ENCODE data around the gene METTL27. TPM values are rescaled to one million over a fixed set of nuclear protein-coding genes. Genes with fewer than 3 reads are reported as not detected.

The METTL27 gene
- total RNA-seq, 1 donor from 2014 or later: 10.5 TPM

DNA sequence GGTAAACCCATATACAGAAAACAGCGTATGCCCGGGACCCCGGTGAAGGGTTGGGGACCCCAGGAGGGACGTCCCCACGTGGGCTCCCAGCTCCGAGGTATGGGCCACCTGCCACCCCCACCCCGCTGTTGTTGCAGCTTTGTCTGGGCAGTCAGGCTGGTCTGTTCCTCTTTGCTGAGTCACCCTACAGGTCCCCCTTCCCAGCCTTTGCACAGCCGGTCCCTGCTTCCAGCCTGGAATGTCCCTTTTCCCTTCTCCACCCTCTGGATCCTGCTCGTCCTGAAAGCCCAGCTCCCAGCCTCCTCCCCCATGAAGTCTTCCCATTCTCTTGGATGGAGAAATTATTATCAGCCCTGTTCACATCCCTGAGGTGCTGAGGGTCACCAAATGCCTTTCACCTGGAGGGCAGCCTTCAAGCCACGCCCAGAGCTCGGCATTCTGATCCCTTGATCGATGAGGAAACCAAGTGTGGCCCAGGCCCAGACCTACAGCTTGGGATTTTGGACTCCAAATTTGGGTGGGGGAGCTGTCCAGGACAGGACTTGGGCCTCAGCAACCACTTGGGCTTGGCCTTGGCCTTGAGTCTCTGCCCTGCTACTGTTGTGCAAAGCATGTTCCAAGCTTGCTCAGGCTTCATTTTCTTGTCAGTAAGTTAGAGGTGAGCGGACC, 8.9 kb downstream of the METTL27 start:
- no peaks in the 10 kb centered on the region for H3K79me2 ChIP-seq (ENCODE audit: low read depth)
- no peak for DNase-seq (ENCODE audit: low spot score)
- no peak overlapping the region for H3K4me2 ChIP-seq
- H3K9me3 Mint-ChIP-seq: no peaks in the 10 kb centered on the region
- no peak overlapping the region for H3K27ac ChIP-seq
- H3K4me1 Mint-ChIP-seq: peaks cover 38% of the 10 kb centered on the region
- no peaks in the 10 kb centered on the region for H3K36me3 ChIP-seq
- H4K20me1 ChIP-seq (ENCODE audit: low read depth): no peaks in the 10 kb centered on the region
- no peak overlapping the region for H2AFZ ChIP-seq (replicated peaks)
- peaks cover 15% of the 10 kb centered on the region for H3K27me3 Mint-ChIP-seq (ENCODE audit: insufficient read depth, low read depth)
- peaks cover 20% of the 10 kb centered on the region for H3F3A ChIP-seq (ENCODE audit: low read depth)
- no peak for TF ChIP-seq EZH2 (IDR thresholded peaks at IDR 0.05)
- TF ChIP-seq, protein P1, sequence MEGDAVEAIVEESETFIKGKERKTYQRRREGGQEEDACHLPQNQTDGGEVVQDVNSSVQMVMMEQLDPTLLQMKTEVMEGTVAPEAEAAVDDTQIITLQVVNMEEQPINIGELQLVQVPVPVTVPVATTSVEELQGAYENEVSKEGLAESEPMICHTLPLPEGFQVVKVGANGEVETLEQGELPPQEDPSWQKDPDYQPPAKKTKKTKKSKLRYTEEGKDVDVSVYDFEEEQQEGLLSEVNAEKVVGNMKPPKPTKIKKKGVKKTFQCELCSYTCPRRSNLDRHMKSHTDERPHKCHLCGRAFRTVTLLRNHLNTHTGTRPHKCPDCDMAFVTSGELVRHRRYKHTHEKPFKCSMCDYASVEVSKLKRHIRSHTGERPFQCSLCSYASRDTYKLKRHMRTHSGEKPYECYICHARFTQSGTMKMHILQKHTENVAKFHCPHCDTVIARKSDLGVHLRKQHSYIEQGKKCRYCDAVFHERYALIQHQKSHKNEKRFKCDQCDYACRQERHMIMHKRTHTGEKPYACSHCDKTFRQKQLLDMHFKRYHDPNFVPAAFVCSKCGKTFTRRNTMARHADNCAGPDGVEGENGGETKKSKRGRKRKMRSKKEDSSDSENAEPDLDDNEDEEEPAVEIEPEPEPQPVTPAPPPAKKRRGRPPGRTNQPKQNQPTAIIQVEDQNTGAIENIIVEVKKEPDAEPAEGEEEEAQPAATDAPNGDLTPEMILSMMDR (IDR thresholded peaks at IDR 0.05): no peak
- no peak for TF ChIP-seq EZH2phosphoT487 (IDR thresholded peaks at IDR 0.05)
- H3K9ac ChIP-seq: no peak overlapping the region
- peaks cover 32% of the 10 kb centered on the region for H3K4me1 ChIP-seq
- H3K9me3 ChIP-seq (ENCODE audit: low read depth): no peaks in the 10 kb centered on the region
- no peak overlapping the region for H3K4me3 Mint-ChIP-seq
- H3K27me3 ChIP-seq: peaks cover 9% of the 10 kb centered on the region
- no peak overlapping the region for H3K4me3 ChIP-seq
- H3K27ac Mint-ChIP-seq: peak overlapping the region; percentile 76
- H3K36me3 Mint-ChIP-seq: no peaks in the 10 kb centered on the region

DNA sequence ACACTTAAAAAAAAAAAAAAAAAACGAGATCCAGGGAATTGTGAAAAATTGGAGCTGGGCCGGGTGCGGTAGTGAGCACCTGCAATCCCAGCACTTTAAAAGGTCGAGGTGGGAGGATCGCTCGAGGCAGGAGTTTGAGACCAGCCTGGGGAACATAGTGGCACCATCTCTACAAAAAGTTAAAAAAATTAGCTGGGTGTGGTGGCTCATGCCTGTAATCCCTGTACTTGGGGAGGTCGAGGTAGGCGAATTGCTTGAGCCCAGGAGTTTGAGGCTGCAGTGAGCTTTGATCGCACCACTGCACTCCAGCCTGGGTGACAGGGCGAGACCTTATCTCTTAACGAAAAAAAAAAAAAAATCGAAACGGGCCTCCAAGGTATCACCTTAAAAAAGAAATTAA, 9.5 kb downstream of the METTL27 start:
- Mint-ChIP-seq H3K27me3 (ENCODE audit: insufficient read depth, low read depth) (peaks cover 15% of the 10 kb centered on the region), H3K36me3 (no peaks in the 10 kb centered on the region), H3K27ac (no peak overlapping the region), H3K4me3 (no peak overlapping the region), H3K9me3 (no peaks in the 10 kb centered on the region), H3K4me1 (peaks cover 39% of the 10 kb centered on the region)
- Histone ChIP-seq H3K4me2 (no peak overlapping the region), H4K20me1 (ENCODE audit: low read depth) (no peaks in the 10 kb centered on the region), H3K79me2 (ENCODE audit: low read depth) (no peaks in the 10 kb centered on the region), H3K9me3 (ENCODE audit: low read depth) (no peaks in the 10 kb centered on the region), H3K9ac (no peak overlapping the region), H3K4me1 (peaks cover 36% of the 10 kb centered on the region), H3K27me3 (peaks cover 9% of the 10 kb centered on the region), H3F3A (ENCODE audit: low read depth) (peaks cover 20% of the 10 kb centered on the region), H3K36me3 (no peaks in the 10 kb centered on the region), H3K27ac (no peak overlapping the region), H3K4me3 (no peak overlapping the region), H2AFZ (replicated peaks) (no peak overlapping the region)
- no peak for TF ChIP-seq EZH2phosphoT487 (IDR thresholded peaks at IDR 0.05)
- TF ChIP-seq, protein P1 (IDR thresholded peaks at IDR 0.05): no peak
- no peak for TF ChIP-seq EZH2 (IDR thresholded peaks at IDR 0.05)
- DNase-seq (ENCODE audit: low spot score): no peak

DNA sequence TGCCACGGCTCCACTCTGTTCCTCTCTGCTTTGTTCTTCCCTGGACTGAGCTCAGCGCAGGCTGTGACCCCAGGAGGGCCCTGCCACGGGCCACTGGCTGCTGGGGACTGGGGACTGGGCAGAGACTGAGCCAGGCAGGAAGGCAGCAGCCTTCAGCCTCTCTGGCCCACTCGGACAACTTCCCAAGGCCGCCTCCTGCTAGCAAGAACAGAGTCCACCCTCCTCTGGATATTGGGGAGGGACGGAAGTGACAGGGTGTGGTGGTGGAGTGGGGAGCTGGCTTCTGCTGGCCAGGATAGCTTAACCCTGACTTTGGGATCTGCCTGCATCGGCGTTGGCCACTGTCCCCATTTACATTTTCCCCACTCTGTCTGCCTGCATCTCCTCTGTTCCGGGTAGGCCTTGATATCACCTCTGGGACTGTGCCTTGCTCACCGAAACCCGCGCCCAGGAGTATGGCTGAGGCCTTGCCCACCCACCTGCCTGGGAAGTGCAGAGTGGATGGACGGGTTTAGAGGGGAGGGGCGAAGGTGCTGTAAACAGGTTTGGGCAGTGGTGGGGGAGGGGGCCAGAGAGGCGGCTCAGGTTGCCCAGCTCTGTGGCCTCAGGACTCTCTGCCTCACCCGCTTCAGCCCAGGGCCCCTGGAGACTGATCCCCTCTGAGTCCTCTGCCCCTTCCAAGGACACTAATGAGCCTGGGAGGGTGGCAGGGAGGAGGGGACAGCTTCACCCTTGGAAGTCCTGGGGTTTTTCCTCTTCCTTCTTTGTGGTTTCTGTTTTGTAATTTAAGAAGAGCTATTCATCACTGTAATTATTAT, 10.3 kb downstream of the METTL27 start:
- peaks cover 15% of the 10 kb centered on the region for H3K27me3 Mint-ChIP-seq (ENCODE audit: insufficient read depth, low read depth)
- H3K27me3 ChIP-seq: peaks cover 9% of the 10 kb centered on the region
- peaks cover 47% of the 10 kb centered on the region for H3K4me1 Mint-ChIP-seq
- peaks cover 16% of the 10 kb centered on the region for H3F3A ChIP-seq (ENCODE audit: low read depth)
- H3K4me1 ChIP-seq: peaks cover 38% of the 10 kb centered on the region
- no peaks in the 10 kb centered on the region for H3K36me3 Mint-ChIP-seq
- H4K20me1 ChIP-seq (ENCODE audit: low read depth): no peaks in the 10 kb centered on the region
- no peak for TF ChIP-seq EZH2phosphoT487 (IDR thresholded peaks at IDR 0.05)
- TF ChIP-seq, protein P1 (IDR thresholded peaks at IDR 0.05): no peak
- TF ChIP-seq EZH2 (IDR thresholded peaks at IDR 0.05): no peak
- H3K9me3 ChIP-seq (ENCODE audit: low read depth): no peaks in the 10 kb centered on the region
- no peak overlapping the region for H3K27ac ChIP-seq
- H3K4me2 ChIP-seq: no peak overlapping the region
- H3K9ac ChIP-seq: no peak overlapping the region
- no peak overlapping the region for H3K4me3 Mint-ChIP-seq
- H3K79me2 ChIP-seq (ENCODE audit: low read depth): no peaks in the 10 kb centered on the region
- no peaks in the 10 kb centered on the region for H3K9me3 Mint-ChIP-seq
- no peaks in the 10 kb centered on the region for H3K36me3 ChIP-seq
- no peak overlapping the region for H2AFZ ChIP-seq (replicated peaks)
- peak; percentile 37 for DNase-seq (ENCODE audit: low spot score)
- no peak overlapping the region for H3K4me3 ChIP-seq
- peak overlapping the region; percentile 74 for H3K27ac Mint-ChIP-seq

Measured in neural progenitor cell (in vitro differentiated cells).